Left lung (tissue), 10 donors: ENCODE measurements around the gene VWA2. TPM values are rescaled to one million over a fixed set of nuclear protein-coding genes. Genes with fewer than 3 reads are reported as not detected.

ENCODE experiments used
- ATAC-seq: fragments of 200-7000 bp; cut with Tn5 transposase; one replicate; pipeline ENCODE4 v1.9.1; 2020; ENCODE audit warnings: moderate library complexity
- DNase-seq, 4 donors: peaks; one replicate each; pipeline ENCODE4 v3.0.0-alpha.2; 2013 to 2020
- H3K27ac ChIP-seq, 2 donors: fragments of 200-600 bp; sonication (generic) in 1 of 2; one replicate each; pipeline versions ENCODE4 v1.5.0 to v1.8.0; 2020 to 2021
- H3K27me3 ChIP-seq, 2 donors: fragments of 200-600 bp; sonication (generic) in 1 of 2; one replicate each; pipeline versions ENCODE4 v1.5.0 to v1.8.0; 2020 to 2021
- H3K36me3 ChIP-seq, 2 donors: fragments of 200-600 bp; sonication (generic) in 1 of 2; one replicate each; pipeline versions ENCODE4 v1.5.0 to v1.8.0; 2020 to 2021
- H3K4me1 ChIP-seq, 2 donors: fragments of 200-600 bp; one replicate each; pipeline ENCODE4 v1.8.0; 2021
- H3K4me3 ChIP-seq, 2 donors: fragments of 200-600 bp; sonication (generic) in 1 of 2; one replicate each; pipeline versions ENCODE4 v1.5.0 to v1.8.0; 2020 to 2021; ENCODE audit warnings: mild to moderate bottlenecking in 1 of 2
- H3K9me3 ChIP-seq, 2 donors: fragments of 200-600 bp; sonication (generic) in 1 of 2; one replicate each; pipeline versions ENCODE4 v1.5.0 to v1.8.0; 2020 to 2021
- CTCF ChIP-seq, 2 donors: fragments of 200-600 bp; sonication (generic) in 1 of 2; IDR thresholded peaks; one replicate each; pipeline versions ENCODE4 v1.5.0 to v1.8.0; 2021; ENCODE audit warnings: antibody characterized with exemption in 2 of 2
- intact Hi-C, 2 donors: fragments of 100-400 bp; cut with DNase I; formaldehyde crosslinking; loops; one replicate each; pipeline versions ENCODE4 v1.11.2 to v1.14.2; 2022
- polyA plus RNA-seq, 6 donors: library from polyadenylated mRNA; unstranded; fragments of 120-200 nt; gene quantifications; one replicate each; pipeline ENCODE4 v1.2.1, GENCODE V29; 2013; ENCODE audit not compliant: insufficient read length in 6 of 6
- total RNA-seq, 2 donors: library from RNA; stranded (reverse); fragmentation: NEBNext Ultra II Directional; extraction: Animal tissue kit (Norgen Biotek cat#: 25700); gene quantifications; one replicate each; pipeline ENCODE4 v1.2.1, GENCODE V29; 2021
- donor health status: DM: no; HTN: yes; CAD: no.
- donor health status: DM: no; HTN: no; CAD: no.

Gene VWA2
- total and polyA plus RNA-seq, 8 donors: 9.5 to 31.4 (median 27.6) TPM

GRCh38 chr10:114284346-114285071, 45.5 kb downstream of the VWA2 start:
- ATAC-seq (no peak), DNase-seq (peak in 1 of 4 donors; percentile 10)
- H3K27me3 ChIP-seq: no peaks in the 10 kb centered on the region
- H3K27ac ChIP-seq: no peak overlapping the region
- H3K9me3 ChIP-seq: no peaks in the 10 kb centered on the region
- H3K36me3 ChIP-seq: no peaks in the 10 kb centered on the region
- H3K4me3 ChIP-seq: no peak overlapping the region
- intact Hi-C loops: no loop called here
- H3K4me1 ChIP-seq: no peaks in the 10 kb centered on the region
- TF ChIP-seq CTCF (IDR thresholded peaks at IDR 0.05): no peak

- no peak overlapping the region for H3K27ac ChIP-seq
- DNase-seq: peak in 1 of 4 donors; percentile 74
- no peak for TF ChIP-seq CTCF (IDR thresholded peaks at IDR 0.05)
Observed at GRCh38 chr10:114285961-114286441, 46.9 kb downstream of the VWA2 start.

DNA sequence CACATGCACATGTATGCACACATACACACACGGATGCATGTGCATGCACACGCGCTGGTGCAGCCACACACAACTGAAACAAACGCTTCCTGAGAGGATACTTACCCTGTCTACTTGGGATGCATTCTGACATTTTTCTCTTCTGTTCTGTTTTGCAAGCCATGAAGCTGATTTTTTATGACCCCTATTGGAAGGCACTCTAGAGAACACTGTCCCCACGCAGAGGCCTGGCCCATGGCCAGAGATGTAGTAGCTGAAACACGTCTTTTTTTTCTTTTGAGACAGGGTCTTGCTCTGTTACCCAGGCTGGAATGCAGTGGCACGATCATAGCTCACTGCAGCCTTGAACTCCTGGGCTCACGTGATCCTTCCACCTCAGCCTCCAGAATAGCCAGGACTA, 47.9 kb downstream of the VWA2 start:
- no peak for TF ChIP-seq CTCF (IDR thresholded peaks at IDR 0.05)
- DNase-seq: peak in 2 of 4 donors; percentile 6 to 21

More at GRCh38 chr10:114285961-114286441, 46.9 kb downstream of the VWA2 start:
- Histone ChIP-seq H3K9me3 (no peaks in the 10 kb centered on the region), H3K4me3 (no peak overlapping the region), H3K27me3 (no peaks in the 10 kb centered on the region), H3K36me3 (no peaks in the 10 kb centered on the region), H3K4me1 (no peaks in the 10 kb centered on the region)
- intact Hi-C loops: no loop called here
- no peak for ATAC-seq

GRCh38 chr10:114288424-114289095, 49.5 kb downstream of the VWA2 start:
- Histone ChIP-seq H3K36me3 (no peaks in the 10 kb centered on the region), H3K9me3 (no peaks in the 10 kb centered on the region), H3K4me3 (no peak overlapping the region), H3K27ac (no peak overlapping the region), H3K4me1 (no peaks in the 10 kb centered on the region), H3K27me3 (no peaks in the 10 kb centered on the region)
- intact Hi-C loops: no loop called here
- DNase-seq (no peak), ATAC-seq (no peak)
- no peak for TF ChIP-seq CTCF (IDR thresholded peaks at IDR 0.05)

More for the DNA sequence above, 47.9 kb downstream of the VWA2 start:
- intact Hi-C loops: no loop called here
- Histone ChIP-seq H3K36me3 (no peaks in the 10 kb centered on the region), H3K27me3 (no peaks in the 10 kb centered on the region), H3K4me1 (no peaks in the 10 kb centered on the region), H3K9me3 (no peaks in the 10 kb centered on the region), H3K4me3 (no peak overlapping the region), H3K27ac (no peak overlapping the region)
- ATAC-seq: no peak

GRCh38 chr10:114289096-114289436, 50.0 kb downstream of the VWA2 start:
- DNase-seq: no peak
- no peaks in the 10 kb centered on the region for H3K4me1 ChIP-seq
- no peaks in the 10 kb centered on the region for H3K36me3 ChIP-seq
- H3K9me3 ChIP-seq: no peaks in the 10 kb centered on the region
- no peak overlapping the region for H3K4me3 ChIP-seq
- TF ChIP-seq CTCF (IDR thresholded peaks at IDR 0.05): no peak
- H3K27ac ChIP-seq: no peak overlapping the region
- ATAC-seq: no peak
- intact Hi-C loops: no loop called here
- H3K27me3 ChIP-seq: no peaks in the 10 kb centered on the region
